IMR-90 (cell line): ENCODE data around the gene VDR.
A peak's percentile ranks its signal among the peaks of the same experiment; 100 is the strongest.

ENCODE experiments used
- CEBPB ChIP-seq: IDR thresholded peaks from 2 replicates; pipeline ENCODE4 v1.6.1; 2012; ENCODE audit warnings: low read depth, low read length, improper control_type of control experiment
- CHD1 ChIP-seq: IDR thresholded peaks from 2 replicates; pipeline ENCODE4 v1.6.1; 2012; ENCODE audit warnings: low read depth, low read length, improper control_type of control experiment
- MAFK ChIP-seq: IDR thresholded peaks from 2 replicates; pipeline ENCODE4 v1.6.1; 2012; ENCODE audit warnings: low read depth, low read length, improper control_type of control experiment
- MAZ ChIP-seq: IDR thresholded peaks from 2 replicates; pipeline ENCODE4 v1.6.1; 2012; ENCODE audit warnings: low read depth, mild to moderate bottlenecking, low read length, improper control_type of control experiment, moderate library complexity, borderline replicate concordance
- MXI1 ChIP-seq: IDR thresholded peaks from 2 replicates; pipeline ENCODE4 v1.6.1; 2012; ENCODE audit warnings: low read depth, mild to moderate bottlenecking, low read length, moderate library complexity, borderline replicate concordance
- POLR2A ChIP-seq: IDR thresholded peaks from 2 replicates; pipeline ENCODE4 v1.6.1; 2012; ENCODE audit warnings: mild to moderate bottlenecking, low read depth, low read length
- RAD21 ChIP-seq: IDR thresholded peaks from 2 replicates; pipeline ENCODE4 v1.6.1; 2012; ENCODE audit warnings: low read length, improper control_type of control experiment
- USF2 ChIP-seq: fragments of 150-350 bp; IDR thresholded peaks from 2 replicates; pipeline ENCODE4 v1.6.1; 2017; ENCODE audit warnings: mild to moderate bottlenecking, antibody characterized with exemption, low read length, low read depth
- TF ChIP-seq, protein P1 (sequence below): conservative IDR thresholded peaks from 2 replicates; pipeline ENCODE4 v1.5.1; 2012; ENCODE audit warnings: mild to moderate bottlenecking, low read depth, low read length, improper control_type of control experiment

- TF ChIP-seq MAFK (no peak), MXI1 (no peak), CEBPB (no peak), POLR2A (no peak), CHD1 (no peak), MAZ (no peak; the same call in 1 of the 2 replicates), USF2 (no peak), RAD21 (0 out of 2 replicates have a peak, but pooled peaks have one; percentile 11)
- TF ChIP-seq, protein P1, sequence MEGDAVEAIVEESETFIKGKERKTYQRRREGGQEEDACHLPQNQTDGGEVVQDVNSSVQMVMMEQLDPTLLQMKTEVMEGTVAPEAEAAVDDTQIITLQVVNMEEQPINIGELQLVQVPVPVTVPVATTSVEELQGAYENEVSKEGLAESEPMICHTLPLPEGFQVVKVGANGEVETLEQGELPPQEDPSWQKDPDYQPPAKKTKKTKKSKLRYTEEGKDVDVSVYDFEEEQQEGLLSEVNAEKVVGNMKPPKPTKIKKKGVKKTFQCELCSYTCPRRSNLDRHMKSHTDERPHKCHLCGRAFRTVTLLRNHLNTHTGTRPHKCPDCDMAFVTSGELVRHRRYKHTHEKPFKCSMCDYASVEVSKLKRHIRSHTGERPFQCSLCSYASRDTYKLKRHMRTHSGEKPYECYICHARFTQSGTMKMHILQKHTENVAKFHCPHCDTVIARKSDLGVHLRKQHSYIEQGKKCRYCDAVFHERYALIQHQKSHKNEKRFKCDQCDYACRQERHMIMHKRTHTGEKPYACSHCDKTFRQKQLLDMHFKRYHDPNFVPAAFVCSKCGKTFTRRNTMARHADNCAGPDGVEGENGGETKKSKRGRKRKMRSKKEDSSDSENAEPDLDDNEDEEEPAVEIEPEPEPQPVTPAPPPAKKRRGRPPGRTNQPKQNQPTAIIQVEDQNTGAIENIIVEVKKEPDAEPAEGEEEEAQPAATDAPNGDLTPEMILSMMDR = 0 out of 2 replicates have a peak, but pooled peaks have one; percentile 16
Measured at GRCh38 chr12:47808574-47809365, 96.0 kb downstream of the VDR start.
